Mammary epithelial cell (primary cell): ENCODE results near the gene LCT.

Source experiments
- CTCF ChIP-seq, 2 donors: IDR thresholded peaks in 1 of 2; conservative IDR thresholded peaks in 1 of 2; 2 replicates each; pipeline ENCODE4 v1.5.1; 2011 to 2012; ENCODE audit warnings: inconsistent platforms in 2 of 2, low read length in 2 of 2, mild to moderate bottlenecking in 2 of 2, control low read depth in 1 of 2, low read depth in 1 of 2; ENCODE audit not compliant: insufficient read depth in 1 of 2; ENCODE audit errors: extremely low read depth in 1 of 2
- EZH2 ChIP-seq: IDR thresholded peaks from 2 replicates; pipeline ENCODE4 v1.6.1; 2012; ENCODE audit warnings: low read length, inconsistent platforms, borderline replicate concordance

DNA sequence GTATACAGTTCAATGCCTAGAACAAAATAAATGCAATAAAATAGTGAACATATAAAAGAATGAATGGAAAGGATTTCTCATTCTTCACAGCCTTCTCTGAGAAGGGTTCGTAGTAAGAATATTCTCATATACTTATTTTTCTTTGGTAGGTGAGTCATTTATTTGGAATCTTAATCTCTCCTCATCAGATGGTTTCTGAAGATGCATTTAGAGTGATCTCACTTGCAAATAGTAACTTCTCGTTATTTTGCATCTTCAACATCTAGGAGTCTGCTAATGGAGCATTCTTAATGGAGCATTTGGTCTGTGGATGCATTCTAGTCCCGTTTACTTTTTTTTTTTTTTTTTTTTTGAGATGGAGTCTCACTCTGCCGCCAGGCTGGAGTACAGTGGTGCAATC is 91.4 kb downstream of the LCT start:
- TF ChIP-seq CTCF (conservative IDR thresholded peaks at IDR 0.05 in 1 of 2, IDR thresholded peaks at IDR 0.05 in 1 of 2; ENCODE audit: extremely low read depth in 1 of 2, insufficient read depth in 1 of 2, low read depth in 1 of 2, low read length in 2 of 2): no peak
- TF ChIP-seq EZH2: no peak
